Measurements from ENCODE around the gene AMTN.
"Not testable (repeated sequence)": the region's sequence is repeated elsewhere in the genome, so short reads cannot be mapped to it uniquely, and the experiment has no call there.

AMTN gene

GRCh38 chr4:70518269-70518668 is at the start of gene AMTN:
Gene AMTN (plus strand): TSS chr4:70518569. CDS start chr4:70518778, 209 bp downstream.
- no peak for DNase-seq

DNA sequence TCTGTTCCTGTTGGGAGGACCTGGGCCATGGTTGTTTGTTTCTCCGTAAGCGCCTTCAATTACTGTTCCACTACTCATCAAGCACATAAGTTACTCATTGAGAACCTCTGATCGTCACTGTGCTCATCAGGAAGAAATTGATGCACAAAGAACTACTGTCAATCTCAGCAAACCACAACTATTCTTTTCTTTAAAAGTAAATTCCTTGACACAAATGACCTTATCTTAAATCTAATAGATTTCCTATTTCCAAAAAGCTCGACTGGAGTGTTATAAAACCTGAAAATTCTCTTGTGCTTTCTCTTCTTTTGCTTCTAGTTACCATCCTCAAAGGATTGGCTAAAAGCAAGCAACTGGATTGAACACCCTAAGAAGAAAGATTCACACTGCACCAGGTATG is 46.5 kb upstream of the AMTN start, which contains the start of gene MUC7:
TSS of gene MUC7 (plus strand) at position 301 of the 400 bp plus-strand sequence. CDS start 1,825 bp downstream, outside the sequence.
- DNase-seq: no peak

DNA sequence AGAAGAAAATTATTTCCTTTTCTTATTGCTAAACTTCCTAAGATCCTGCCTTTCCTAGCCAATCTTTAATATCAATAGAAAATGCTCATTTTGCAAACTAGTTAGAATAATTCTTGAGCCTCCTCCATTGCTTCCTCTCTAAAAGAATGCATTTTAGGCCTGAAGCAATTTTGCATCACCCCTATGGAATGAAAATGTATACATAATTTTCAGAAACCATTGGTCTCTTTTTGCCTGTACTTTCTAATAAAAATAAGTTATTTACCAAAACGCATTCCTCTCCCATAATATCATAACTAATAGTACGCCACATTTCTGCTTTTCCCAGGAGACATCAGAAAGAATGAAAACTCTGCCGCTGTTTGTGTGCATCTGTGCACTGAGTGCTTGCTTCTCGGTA is 44.7 kb upstream of the AMTN start:
- no peak for DNase-seq

DNA sequence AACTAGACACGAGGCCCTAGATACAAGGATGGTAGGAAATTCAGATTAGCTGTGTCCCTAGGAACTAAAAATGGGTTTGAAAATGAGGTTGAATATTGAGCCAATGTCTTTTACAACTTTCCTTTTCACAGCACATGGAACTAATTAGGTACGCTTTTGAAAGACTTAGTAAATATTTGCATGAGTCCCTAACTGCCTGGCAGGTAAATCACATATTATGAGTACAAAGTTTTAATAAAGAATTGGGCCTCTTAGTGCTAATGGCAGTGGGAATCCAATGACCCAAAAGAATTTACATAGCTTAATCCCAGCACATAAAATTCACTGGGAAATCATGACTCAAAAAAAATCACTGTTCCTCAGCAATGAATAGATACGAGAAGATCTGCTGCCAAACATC is 29.6 kb upstream of the AMTN start:
- no peak for DNase-seq

GRCh38 chr4:70496231-70496630 is 22.1 kb upstream of the AMTN start:
- no peak for DNase-seq

DNA sequence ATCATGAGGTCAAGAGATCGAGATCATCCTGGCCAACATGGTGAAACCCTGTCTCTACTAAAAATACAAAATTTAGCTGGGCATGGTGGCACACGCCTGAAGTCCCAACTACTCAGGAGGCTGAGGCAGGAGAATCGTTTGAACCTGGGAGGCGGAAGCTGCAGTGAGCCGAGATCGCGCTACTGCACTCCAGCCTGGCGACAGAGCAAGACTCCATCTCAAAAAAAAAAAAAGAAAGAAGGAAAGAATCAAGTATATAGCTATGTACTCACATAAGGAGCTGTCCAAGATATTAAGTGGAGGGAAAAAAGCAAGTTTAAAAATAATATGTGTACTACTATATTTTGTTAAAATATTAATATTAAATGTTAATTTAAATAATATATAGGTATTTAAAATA is 16.5 kb upstream of the AMTN start:
- not testable (repeated sequence) for DNase-seq

GRCh38 chr4:70504733-70505132 is 13.6 kb upstream of the AMTN start:
- no peak for DNase-seq

- no peak for DNase-seq
Measured at GRCh38 chr4:70505151-70505748, 13.1 kb upstream of the AMTN start.

GRCh38 chr4:70508801-70509200 is 9.6 kb upstream of the AMTN start:
- no peak for DNase-seq

- no peak for DNase-seq
Measured at GRCh38 chr4:70511365-70511764, 7.0 kb upstream of the AMTN start.

- no peak for DNase-seq
Measured at GRCh38 chr4:70515367-70516250, 2.8 kb upstream of the AMTN start.

- DNase-seq: no peak
Measured at GRCh38 chr4:70518716-70519115, 347 bp downstream of the AMTN start.

DNA sequence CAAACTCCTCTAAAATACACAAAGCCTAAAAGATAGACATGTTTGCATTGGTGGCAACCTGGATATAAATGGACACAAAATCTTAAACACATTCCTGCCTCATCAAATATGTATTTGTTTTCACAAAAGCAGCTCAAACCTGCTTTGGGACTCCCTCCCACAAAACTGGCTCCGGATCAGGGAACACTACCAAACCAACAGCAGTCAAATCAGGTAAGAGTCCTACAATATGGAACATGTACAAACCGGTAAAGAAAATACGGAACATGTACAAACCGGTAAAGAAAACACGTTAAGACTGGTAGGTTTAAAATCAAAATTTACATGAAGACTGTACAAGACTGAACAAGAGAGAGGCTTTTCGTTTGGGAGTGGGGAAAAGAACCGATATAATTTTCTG is 4.3 kb downstream of the AMTN start:
- DNase-seq: no peak

DNA sequence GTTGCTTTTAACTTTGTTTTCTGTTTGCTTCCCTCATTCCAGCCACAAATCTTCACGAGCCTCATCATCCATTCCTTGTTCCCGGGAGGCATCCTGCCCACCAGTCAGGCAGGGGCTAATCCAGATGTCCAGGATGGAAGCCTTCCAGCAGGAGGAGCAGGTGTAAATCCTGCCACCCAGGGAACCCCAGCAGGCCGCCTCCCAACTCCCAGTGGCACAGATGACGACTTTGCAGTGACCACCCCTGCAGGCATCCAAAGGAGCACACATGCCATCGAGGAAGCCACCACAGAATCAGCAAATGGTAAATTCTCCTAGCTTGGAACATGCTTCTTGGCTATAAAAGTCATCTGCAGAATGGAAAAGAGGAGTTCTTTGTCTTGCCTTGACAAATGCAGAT is 12.6 kb downstream of the AMTN start:
- no peak for DNase-seq

- no peak for DNase-seq
Measured at GRCh38 chr4:70531981-70532380, 13.6 kb downstream of the AMTN start.

DNA sequence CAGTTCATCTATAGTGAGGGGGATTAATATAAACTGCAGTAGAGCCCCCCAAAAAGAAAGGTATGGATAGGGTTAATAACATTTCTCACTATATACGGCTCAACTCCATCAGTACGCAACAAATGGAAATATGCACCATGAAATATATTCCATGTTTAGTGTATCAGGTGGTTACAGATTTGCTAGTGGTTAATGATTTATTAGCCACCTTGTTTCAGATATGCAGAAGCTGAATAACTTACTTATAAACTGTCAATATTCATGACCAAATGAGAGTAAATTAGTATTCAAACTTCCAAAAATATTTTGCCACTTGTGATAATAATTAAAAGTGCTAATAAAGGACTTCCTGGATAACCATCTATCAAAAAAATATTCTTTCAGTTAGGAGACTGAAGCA is 14.8 kb downstream of the AMTN start:
- DNase-seq: no peak

DNA sequence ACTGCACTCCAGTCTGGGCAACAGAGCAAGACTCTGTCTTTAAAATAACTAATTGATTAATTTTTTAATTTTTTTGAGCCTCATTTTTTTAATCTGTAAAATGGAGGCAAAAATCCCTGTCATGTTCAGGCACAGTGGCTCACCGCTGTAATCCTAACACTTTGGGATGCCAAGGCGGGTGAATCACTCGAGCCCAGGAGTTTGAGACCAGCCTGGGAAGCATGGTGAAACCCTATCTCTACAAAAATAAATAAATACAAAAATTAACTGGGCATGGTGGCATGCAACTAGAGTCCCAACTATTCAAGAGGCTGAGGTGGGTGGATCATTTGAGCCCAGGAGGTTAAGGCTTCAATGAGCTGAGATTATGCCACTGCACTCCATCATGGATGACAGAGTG is 15.4 kb downstream of the AMTN start:
- DNase-seq: no peak

DNA sequence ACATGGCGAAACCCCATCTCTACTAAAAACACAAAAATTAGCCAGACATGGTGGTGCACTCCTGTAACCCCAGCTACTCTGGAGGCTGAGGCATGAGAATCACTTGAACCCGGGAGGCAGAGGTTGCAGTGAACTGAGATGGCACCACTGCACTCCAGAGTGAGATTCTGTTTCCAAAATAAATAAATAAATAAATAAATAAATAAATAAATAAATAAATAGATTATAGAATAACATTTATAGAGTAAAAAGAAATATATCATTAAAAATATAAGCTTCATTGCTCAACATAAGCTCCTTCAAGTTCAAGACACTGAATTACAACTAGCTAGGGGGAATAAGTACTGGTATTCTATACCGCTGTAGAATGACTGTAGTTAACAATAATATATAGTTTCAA is 16.5 kb downstream of the AMTN start:
- DNase-seq: not testable (repeated sequence)

DNA sequence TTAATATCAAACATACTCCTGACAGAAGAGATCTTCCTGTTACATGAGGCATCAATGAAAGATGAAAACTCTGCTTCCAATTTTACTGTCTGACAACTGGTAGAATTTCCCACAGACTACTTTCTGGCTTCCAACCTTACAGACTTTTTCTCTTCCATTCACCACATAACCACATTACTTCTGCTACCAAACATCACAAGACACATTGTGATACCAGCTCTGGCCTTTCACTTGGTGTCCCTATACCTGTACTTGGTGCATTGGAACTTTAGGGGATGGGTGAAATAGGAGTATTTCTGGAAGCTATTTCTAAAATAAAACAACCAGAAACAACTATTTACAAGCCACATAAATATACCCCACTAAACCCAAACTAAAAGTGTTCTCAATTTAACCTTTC is 20.5 kb downstream of the AMTN start:
- no peak for DNase-seq

DNA sequence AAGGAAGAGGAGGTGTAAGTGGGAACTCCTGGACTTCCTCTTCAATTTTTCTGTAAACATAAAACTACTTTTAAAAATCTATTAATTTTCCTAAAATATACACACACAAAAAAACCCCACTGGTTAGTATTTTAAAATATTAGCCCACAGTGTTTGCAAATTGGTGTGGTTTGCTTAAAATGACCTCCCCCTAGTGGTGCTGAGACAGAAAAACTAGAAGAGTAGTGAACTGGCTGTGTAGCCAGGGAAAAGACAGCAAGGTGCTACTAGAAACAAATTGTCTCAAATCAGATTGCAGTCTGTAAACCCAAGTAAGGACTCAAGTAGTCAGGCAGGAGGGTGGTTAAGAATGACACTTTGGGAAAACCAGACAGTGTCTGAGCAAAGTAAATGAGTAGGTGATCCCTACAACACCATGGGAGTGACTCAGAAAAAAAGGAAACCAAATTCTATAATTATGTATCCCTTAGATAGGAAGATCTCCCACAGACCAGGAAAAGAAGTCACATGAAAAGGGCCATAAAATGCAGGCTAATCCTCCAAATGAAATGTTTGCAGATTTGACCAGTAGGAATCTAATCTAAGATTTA is 26.0 kb downstream of the AMTN start:
- no peak for DNase-seq

DNA sequence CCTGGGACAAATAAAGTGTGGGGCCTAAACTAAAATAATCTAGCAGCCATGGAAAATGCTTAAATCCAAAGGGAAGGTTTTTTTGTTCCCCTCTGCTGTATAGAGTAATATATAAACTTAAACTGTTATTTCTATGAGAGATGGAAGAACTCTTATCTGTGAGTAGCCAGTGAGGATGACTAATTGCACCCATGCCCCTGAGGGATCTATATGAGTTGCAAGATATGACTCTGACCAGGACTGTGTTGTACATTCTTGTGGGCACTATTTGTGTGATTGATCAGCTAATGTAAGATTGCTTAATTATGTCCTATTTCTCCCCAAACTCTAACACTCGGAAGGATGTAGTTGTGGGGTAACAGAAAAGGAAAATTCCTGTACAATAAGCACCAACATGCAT is 38.5 kb downstream of the AMTN start:
- no peak for DNase-seq

DNA sequence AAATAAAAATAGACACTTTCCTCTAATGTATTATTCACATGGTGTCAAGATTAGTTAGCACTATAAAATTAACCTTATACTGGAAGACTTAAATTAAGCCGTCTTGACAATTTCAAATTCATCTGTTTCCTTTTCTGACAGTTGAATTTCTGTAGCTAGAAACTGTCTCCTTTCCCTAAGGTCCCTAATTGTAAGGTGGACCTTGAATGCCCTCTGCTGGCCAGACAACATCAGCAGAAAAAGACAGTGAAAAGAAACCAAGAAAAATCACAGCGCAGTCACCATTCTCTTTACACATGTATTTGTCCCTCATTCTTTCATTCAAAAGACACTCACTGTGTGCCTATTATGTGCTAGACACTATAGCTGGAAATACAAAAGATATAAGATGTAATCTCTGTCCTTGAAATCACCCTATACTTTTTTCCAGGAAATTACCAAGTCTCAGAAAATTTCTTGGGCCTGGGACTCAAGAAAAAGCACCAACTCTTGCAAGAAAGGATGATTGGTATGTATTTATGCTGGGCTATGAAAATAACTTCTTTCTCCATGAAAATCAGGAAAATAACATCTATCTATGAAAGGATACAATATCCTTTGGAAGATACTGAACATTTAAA is 41.0 kb downstream of the AMTN start:
- no peak for DNase-seq

- no peak for DNase-seq
Measured at GRCh38 chr4:70559924-70560323, 41.6 kb downstream of the AMTN start.

DNA sequence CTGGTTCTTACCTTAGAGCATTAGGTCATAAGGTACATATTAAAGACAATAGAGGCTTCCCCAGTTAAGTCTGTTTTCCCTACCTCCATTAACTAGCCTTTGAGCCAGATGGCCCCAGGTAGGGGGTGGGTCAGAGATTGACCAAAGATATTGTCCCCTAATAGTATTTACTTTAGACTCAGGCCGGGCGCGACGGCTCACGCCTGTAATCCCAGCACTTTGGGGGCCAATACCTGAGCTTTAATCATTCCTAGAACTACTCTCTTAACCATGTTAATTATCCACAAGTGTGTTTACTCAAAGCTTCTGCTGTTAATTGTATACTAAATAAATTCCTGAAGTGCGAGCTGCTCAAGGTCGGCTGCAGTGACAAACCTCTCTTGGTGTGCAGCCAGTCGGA is 45.7 kb downstream of the AMTN start:
- no peak for DNase-seq

Data from NCI-H524 treated with DMSO at 0.1 percent for 48 hours (cell line).